ENCODE measurements around the gene OR1J1.

DNA sequence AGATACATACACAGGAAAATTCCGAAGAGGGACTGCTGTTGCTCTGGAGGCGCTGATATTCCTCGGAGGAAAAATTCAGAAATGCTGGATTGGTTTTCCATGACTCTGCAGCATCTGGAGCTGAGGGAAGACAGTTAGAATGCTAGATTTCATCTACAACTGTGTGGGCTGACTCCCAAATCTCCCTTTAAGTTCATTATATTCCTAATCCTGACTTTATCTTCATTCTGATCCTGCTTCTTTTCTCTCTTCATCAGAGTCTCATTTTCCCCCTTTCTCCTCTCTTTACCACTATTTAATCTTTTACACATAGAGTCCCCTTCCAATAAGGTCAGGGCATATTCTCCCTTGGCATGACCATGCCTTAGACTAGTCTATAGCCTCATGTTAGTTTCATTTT lies 49.5 kb upstream of the OR1J1 start, which contains the start of gene OR1N1:
- TF ChIP-seq, protein P1, sequence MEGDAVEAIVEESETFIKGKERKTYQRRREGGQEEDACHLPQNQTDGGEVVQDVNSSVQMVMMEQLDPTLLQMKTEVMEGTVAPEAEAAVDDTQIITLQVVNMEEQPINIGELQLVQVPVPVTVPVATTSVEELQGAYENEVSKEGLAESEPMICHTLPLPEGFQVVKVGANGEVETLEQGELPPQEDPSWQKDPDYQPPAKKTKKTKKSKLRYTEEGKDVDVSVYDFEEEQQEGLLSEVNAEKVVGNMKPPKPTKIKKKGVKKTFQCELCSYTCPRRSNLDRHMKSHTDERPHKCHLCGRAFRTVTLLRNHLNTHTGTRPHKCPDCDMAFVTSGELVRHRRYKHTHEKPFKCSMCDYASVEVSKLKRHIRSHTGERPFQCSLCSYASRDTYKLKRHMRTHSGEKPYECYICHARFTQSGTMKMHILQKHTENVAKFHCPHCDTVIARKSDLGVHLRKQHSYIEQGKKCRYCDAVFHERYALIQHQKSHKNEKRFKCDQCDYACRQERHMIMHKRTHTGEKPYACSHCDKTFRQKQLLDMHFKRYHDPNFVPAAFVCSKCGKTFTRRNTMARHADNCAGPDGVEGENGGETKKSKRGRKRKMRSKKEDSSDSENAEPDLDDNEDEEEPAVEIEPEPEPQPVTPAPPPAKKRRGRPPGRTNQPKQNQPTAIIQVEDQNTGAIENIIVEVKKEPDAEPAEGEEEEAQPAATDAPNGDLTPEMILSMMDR (conservative IDR thresholded peaks at IDR 0.05; ENCODE audit: low read depth, low read length) = no peak
- no peak for TF ChIP-seq EZH2 (IDR thresholded peaks at IDR 0.05; ENCODE audit: borderline replicate concordance, low read depth, low read length, poor library complexity, severe bottlenecking)

All from A673 (cell line).